HL-60 (cell line): Measurements from ENCODE around the gene KLHL5.

ENCODE experiments used
- DNase-seq, 2 experiments: peaks; one replicate each; pipeline ENCODE4 v3.0.0-alpha.2; 2010 to 2020; ENCODE audit warnings: low read depth in 1 of 2, low spot score in 1 of 2
- H3K27ac ChIP-seq: fragments of 250-450 bp; sonication (Bioruptor Pico); replicated peaks from 2 replicates; pipeline ENCODE4 v1.5.1; 2020; ENCODE audit warnings: mild to moderate bottlenecking, moderate library complexity
- H3K27me3 ChIP-seq: fragments of 250-450 bp; sonication (Bioruptor Pico); 2 replicates; pipeline ENCODE4 v1.5.1; 2021; ENCODE audit warnings: mild to moderate bottlenecking, moderate library complexity; ENCODE audit not compliant: insufficient read depth, poor library complexity, severe bottlenecking
- H3K4me3 ChIP-seq: replicated peaks from 2 replicates; pipeline ENCODE4 v1.5.1; 2011; ENCODE audit warnings: mild to moderate bottlenecking, control low read depth, low read length; ENCODE audit not compliant: insufficient read depth
- GABPA ChIP-seq: IDR thresholded peaks from 2 replicates; pipeline ENCODE4 v1.6.1; 2012; ENCODE audit warnings: low read depth
- POLR2AphosphoS5 ChIP-seq: IDR thresholded peaks from 2 replicates; pipeline ENCODE4 v1.6.1; 2012; ENCODE audit warnings: low read depth
- SPI1 ChIP-seq: IDR thresholded peaks from 2 replicates; pipeline ENCODE4 v1.6.1; 2012; ENCODE audit warnings: low read depth, mild to moderate bottlenecking, borderline replicate concordance
- TF ChIP-seq, protein P1 (sequence below): IDR thresholded peaks from 2 replicates; pipeline ENCODE4 v1.6.1; 2012; ENCODE audit warnings: low read depth; ENCODE audit not compliant: insufficient replicate concordance
- TF ChIP-seq, protein P2 (sequence below): IDR thresholded peaks from one replicate; pipeline ENCODE4 v1.5.1; 2011; ENCODE audit warnings: low read length, control low read depth, inconsistent platforms; ENCODE audit not compliant: insufficient read depth

KLHL5 gene

DNA sequence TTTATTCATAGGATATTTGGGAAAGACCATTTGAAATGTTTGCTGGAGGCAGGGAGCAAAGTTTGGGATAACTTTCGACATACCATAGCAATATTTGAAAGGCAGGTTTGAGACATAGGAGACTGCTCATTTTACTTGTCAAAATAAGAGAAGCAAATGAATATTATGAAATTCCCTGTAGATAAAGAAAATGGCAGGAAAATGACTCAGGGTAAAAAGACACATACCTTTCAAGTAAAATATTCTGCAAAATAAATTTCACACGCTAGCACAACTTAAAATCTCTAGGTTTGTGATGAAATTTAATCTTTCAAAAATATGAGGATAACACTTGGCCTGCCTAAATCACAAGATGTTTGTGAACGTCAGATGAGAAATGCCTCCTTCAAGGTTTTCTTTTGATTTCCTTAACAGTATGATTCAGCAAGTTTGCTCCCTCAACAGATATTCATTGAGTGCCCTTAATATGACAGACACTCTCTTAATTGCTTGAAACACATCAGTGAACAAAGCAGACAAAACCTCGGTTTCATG lies 36.4 kb upstream of the KLHL5 start:
- H3K27me3 ChIP-seq = no peaks in the 10 kb centered on the region
- H3K4me3 ChIP-seq = no peak overlapping the region
- no peak for DNase-seq
- peak overlapping the region; percentile 70 for H3K27ac ChIP-seq
- TF ChIP-seq, protein P1, sequence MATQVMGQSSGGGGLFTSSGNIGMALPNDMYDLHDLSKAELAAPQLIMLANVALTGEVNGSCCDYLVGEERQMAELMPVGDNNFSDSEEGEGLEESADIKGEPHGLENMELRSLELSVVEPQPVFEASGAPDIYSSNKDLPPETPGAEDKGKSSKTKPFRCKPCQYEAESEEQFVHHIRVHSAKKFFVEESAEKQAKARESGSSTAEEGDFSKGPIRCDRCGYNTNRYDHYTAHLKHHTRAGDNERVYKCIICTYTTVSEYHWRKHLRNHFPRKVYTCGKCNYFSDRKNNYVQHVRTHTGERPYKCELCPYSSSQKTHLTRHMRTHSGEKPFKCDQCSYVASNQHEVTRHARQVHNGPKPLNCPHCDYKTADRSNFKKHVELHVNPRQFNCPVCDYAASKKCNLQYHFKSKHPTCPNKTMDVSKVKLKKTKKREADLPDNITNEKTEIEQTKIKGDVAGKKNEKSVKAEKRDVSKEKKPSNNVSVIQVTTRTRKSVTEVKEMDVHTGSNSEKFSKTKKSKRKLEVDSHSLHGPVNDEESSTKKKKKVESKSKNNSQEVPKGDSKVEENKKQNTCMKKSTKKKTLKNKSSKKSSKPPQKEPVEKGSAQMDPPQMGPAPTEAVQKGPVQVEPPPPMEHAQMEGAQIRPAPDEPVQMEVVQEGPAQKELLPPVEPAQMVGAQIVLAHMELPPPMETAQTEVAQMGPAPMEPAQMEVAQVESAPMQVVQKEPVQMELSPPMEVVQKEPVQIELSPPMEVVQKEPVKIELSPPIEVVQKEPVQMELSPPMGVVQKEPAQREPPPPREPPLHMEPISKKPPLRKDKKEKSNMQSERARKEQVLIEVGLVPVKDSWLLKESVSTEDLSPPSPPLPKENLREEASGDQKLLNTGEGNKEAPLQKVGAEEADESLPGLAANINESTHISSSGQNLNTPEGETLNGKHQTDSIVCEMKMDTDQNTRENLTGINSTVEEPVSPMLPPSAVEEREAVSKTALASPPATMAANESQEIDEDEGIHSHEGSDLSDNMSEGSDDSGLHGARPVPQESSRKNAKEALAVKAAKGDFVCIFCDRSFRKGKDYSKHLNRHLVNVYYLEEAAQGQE = no peak
- no peak for TF ChIP-seq SPI1
- no peak for TF ChIP-seq POLR2AphosphoS5
- TF ChIP-seq, protein P2, sequence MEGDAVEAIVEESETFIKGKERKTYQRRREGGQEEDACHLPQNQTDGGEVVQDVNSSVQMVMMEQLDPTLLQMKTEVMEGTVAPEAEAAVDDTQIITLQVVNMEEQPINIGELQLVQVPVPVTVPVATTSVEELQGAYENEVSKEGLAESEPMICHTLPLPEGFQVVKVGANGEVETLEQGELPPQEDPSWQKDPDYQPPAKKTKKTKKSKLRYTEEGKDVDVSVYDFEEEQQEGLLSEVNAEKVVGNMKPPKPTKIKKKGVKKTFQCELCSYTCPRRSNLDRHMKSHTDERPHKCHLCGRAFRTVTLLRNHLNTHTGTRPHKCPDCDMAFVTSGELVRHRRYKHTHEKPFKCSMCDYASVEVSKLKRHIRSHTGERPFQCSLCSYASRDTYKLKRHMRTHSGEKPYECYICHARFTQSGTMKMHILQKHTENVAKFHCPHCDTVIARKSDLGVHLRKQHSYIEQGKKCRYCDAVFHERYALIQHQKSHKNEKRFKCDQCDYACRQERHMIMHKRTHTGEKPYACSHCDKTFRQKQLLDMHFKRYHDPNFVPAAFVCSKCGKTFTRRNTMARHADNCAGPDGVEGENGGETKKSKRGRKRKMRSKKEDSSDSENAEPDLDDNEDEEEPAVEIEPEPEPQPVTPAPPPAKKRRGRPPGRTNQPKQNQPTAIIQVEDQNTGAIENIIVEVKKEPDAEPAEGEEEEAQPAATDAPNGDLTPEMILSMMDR = no peak
- no peak for TF ChIP-seq GABPA

DNA sequence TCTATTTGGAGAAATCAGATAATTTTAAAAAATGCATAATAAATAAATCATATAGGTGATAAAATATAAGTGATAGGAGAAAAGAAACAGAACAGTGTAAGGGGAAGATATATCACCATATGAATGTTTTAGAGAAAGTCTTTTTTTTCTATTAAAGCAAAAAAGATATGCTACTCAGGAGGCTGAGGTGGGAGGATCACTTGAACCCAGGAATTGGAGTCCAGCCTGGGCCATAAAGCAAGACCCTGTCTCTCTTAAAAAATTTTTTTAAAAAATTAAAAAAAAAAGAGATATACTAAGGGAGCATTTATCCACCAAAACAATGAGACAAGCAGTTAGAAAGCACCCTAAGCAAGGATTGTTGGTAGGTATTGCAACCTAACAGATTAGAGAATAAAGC lies 35.9 kb upstream of the KLHL5 start:
- no peaks in the 10 kb centered on the region for H3K27me3 ChIP-seq
- TF ChIP-seq, protein P1 = no peak
- TF ChIP-seq, protein P2 = no peak
- TF ChIP-seq GABPA (no peak), SPI1 (no peak), POLR2AphosphoS5 (no peak)
- H3K4me3 ChIP-seq = no peak overlapping the region
- peak overlapping the region; percentile 70 for H3K27ac ChIP-seq
- no peak for DNase-seq

DNA sequence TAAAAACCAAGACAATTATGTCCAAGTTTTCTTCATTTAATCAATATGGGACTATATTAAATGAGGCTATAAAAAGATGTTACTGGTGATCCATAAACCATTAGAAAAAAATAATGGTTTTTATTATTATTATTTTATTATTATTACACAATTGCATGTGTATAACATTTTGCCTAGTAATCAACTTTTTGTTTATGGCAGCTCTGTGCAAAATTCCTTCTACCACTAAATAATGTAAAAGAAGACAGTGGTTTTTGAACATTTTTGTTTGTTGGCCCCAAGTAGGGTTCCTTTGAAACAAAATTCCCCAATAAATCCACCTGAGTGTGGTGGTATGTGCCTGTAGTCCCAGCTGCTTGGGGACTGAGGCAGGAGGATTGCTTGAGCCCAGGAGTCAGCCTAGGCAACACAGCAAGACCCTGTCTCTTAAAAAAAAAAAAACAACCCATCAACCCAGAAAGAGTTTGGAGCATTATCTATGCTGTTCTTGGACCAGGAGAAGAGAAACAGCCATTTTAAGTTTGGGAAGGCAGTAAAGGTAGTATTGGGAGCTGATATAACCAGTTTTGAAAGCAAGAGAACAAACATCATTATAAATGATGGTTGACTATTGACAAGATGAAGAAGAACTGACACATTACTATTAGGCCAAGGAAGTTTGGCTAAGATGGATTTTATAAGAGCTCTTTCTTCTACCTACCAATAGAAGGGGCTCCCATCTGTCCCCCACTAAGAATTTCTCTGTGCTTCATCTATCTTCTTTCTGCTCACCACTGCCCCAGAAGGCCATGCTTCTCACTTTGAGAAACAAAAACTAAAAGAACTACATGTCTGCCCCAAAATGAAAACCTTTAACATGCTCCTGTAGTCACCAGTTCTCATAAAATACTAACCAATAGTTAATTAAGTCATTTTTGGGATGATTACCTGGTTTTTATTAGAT lies 32.0 kb upstream of the KLHL5 start:
- Histone ChIP-seq H3K4me3 (peak overlapping the region; percentile 52), H3K27me3 (no peaks in the 10 kb centered on the region), H3K27ac (peak overlapping the region; percentile 84)
- TF ChIP-seq, protein P1 = no peak
- TF ChIP-seq POLR2AphosphoS5 (no peak), SPI1 (no peak), GABPA (no peak)
- TF ChIP-seq, protein P2 = no peak
- peak in 1 of 2 experiments; percentile 26 for DNase-seq
